ENCODE measurements around the gene DRD4. TPM values are rescaled to one million over a fixed set of nuclear protein-coding genes. Genes with fewer than 3 reads are reported as not detected.

Gene DRD4
- total and polyA plus RNA-seq, 7 experiments from 2014 or later, result 0.27 to 1.9 (median 0.75) TPM; not detected in 2

- no peaks in the 10 kb centered on the region for H3K9me3 ChIP-seq (ENCODE audit: control insufficient read depth in 2 of 3, low read length in 3 of 3)
- intact Hi-C loops (cut with micrococcal nuclease), result loop anchor here (1.0 to 2.0 kb wide), 3 partner anchors 62 to 193 kb away; partner anchors contain the start of gene RPLP2 (in 1 of the 2)
- DNase-seq (no peak), ATAC-seq (no peak)
- peaks cover 8 to 22% of the 10 kb centered on the region in 2 donors for H3K4me1 ChIP-seq (ENCODE audit: control insufficient read depth in 2 of 2, insufficient read depth in 2 of 2, low read length in 2 of 2)
- Mint-ChIP-seq H3K4me1 (peaks cover 0 to 22% (median 15%) of the 10 kb centered on the region in 7 donors), H3K4me3 (peak overlapping the region; percentile 80 to 94 (median 92)), H3K27me3 (no peaks in the 10 kb centered on the region), H3K36me3 (peaks cover 0 to 13% (median 0%) of the 10 kb centered on the region in 5 donors), H3K27ac (peak overlapping the region; percentile 83 to 97 (median 93)), H3K9me3 (peaks cover 0 to 2% (median 0%) of the 10 kb centered on the region in 11 donors)
- H3K27me3 ChIP-seq (ENCODE audit: control insufficient read depth in 2 of 2, insufficient read depth in 2 of 2, low read length in 2 of 2), result no peaks in the 10 kb centered on the region
- H3K27ac ChIP-seq (ENCODE audit: low read depth, low read length), result peak overlapping the region; percentile 95
- peaks cover 0 to 26% (median 9%) of the 10 kb centered on the region in 3 experiments for H3K36me3 ChIP-seq (ENCODE audit: control insufficient read depth in 2 of 3, insufficient read depth in 3 of 3, low read length in 3 of 3)
- ChIA-PET CTCF (interaction anchor here (0.6 kb wide), 1 partner anchor 1036 kb away, joined by 3 read pairs; no protein-coding TSS in a partner anchor), POLR2A (interaction anchor here (0.6 to 1.5 kb wide), 4 partner anchors 75 to 409 kb away, joined by 3 to 6 read pairs (median 3); partner anchors contain the start of genes BET1L, HRAS and RIC8A)
- H3K4me3 ChIP-seq (ENCODE audit: low read length), result peak overlapping the region; percentile 97
Measured at GRCh38 chr11:616320-617198, 20.5 kb upstream of the DRD4 start.

GRCh38 chr11:617199-617911 lies 19.7 kb upstream of the DRD4 start:
- ATAC-seq (no peak), DNase-seq (peak in 2 of 9 donors; percentile 8 to 21)
- Mint-ChIP-seq H3K27me3 (no peaks in the 10 kb centered on the region), H3K9me3 (peaks cover 0 to 2% (median 0%) of the 10 kb centered on the region in 11 donors), H3K4me1 (peaks cover 0 to 18% (median 13%) of the 10 kb centered on the region in 7 donors), H3K4me3 (peak overlapping the region in 2 of 10 donors; percentile 80 to 92), H3K36me3 (peaks cover 0 to 11% (median 0%) of the 10 kb centered on the region in 5 donors), H3K27ac (peak overlapping the region in 2 of 9 donors; percentile 91 to 95)
- Histone ChIP-seq H3K4me1 (ENCODE audit: control insufficient read depth in 2 of 2, insufficient read depth in 2 of 2, low read length in 2 of 2) (peaks cover 8 to 22% of the 10 kb centered on the region in 2 donors), H3K27me3 (ENCODE audit: control insufficient read depth in 2 of 2, insufficient read depth in 2 of 2, low read length in 2 of 2) (no peaks in the 10 kb centered on the region), H3K9me3 (ENCODE audit: control insufficient read depth in 2 of 3, low read length in 3 of 3) (no peaks in the 10 kb centered on the region), H3K4me3 (ENCODE audit: low read length) (no peak overlapping the region), H3K36me3 (ENCODE audit: control insufficient read depth in 2 of 3, insufficient read depth in 3 of 3, low read length in 3 of 3) (peaks cover 0 to 18% (median 8%) of the 10 kb centered on the region in 3 experiments), H3K27ac (ENCODE audit: low read depth, low read length) (no peak overlapping the region)
- ChIA-PET CTCF (no interaction called here), POLR2A (no interaction called here)
- intact Hi-C loops (cut with micrococcal nuclease), result loop anchor here in 1 of 2 donors (2.0 kb wide), 1 partner anchor 63 kb away; no protein-coding TSS in a partner anchor

- peak overlapping the region in 1 of 9 donors; percentile 11 for H3K27ac Mint-ChIP-seq
- H3K27me3 Mint-ChIP-seq, result peaks cover 0 to under 1% (median 0%) of the 10 kb centered on the region in 5 donors
- Histone ChIP-seq H3K27ac (ENCODE audit: low read depth, low read length) (no peak overlapping the region), H3K36me3 (ENCODE audit: control insufficient read depth in 2 of 3, insufficient read depth in 3 of 3, low read length in 3 of 3) (peaks cover 0 to 10% (median 1%) of the 10 kb centered on the region in 3 experiments), H3K4me3 (ENCODE audit: low read length) (no peak overlapping the region), H3K4me1 (ENCODE audit: control insufficient read depth in 2 of 2, insufficient read depth in 2 of 2, low read length in 2 of 2) (peaks cover 8 to 20% of the 10 kb centered on the region in 2 donors), H3K9me3 (ENCODE audit: control insufficient read depth in 2 of 3, low read length in 3 of 3) (no peaks in the 10 kb centered on the region), H3K27me3 (ENCODE audit: control insufficient read depth in 2 of 2, insufficient read depth in 2 of 2, low read length in 2 of 2) (no peaks in the 10 kb centered on the region)
- DNase-seq (no peak), ATAC-seq (no peak)
- peak overlapping the region in 2 of 10 donors; percentile 12 to 48 for H3K4me3 Mint-ChIP-seq
- CTCF ChIA-PET, result no interaction called here
- POLR2A ChIA-PET, result no interaction called here
- intact Hi-C loops (cut with micrococcal nuclease), result loop anchor here in 1 of 2 donors (2.0 kb wide), 1 partner anchor 63 kb away; no protein-coding TSS in a partner anchor
- H3K9me3 Mint-ChIP-seq, result peaks cover 0 to 2% (median 0%) of the 10 kb centered on the region in 11 donors
- H3K36me3 Mint-ChIP-seq, result peaks cover 0 to 11% (median 0%) of the 10 kb centered on the region in 5 donors
- H3K4me1 Mint-ChIP-seq, result peaks cover 0 to 16% (median 13%) of the 10 kb centered on the region in 7 donors
Measured at GRCh38 chr11:617912-618682, 19.0 kb upstream of the DRD4 start.

DNA sequence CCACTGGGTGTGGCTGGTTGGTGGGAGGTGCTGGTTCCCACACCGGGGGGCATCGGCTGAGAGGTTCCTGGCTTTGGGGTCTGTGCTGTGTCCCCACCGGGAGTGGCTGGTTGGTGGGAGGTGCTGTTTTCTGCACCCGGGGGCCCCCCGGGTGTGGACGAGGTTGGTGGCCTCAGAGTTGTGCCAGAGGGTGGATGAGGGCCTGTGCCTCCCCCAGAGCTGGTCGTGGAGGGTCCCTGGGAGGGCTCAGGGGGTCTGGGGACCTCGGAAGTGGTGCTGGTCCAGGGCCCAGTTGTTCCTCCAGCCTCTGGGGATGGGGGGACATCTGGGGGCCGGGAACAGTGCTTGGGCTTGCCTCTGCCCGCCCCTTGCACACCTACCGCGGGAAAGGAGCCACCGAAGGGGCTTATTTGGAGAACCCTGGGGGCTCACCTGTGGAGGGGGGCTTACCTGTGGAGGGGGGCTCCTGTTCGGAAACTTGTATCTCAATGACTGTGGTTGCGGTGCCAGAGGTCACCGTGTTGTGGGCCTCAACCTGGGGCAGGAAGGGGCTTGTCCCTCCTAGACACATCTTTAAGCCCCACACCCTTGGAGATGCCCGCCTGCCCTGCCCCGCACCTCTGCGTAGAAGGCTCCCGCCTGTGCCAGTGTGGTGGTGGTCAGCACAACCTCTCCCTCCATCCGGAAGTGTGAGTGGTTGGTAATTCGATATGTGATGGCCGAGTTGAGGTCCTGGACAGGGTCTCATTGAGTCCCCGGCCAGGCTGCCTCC lies 18.0 kb upstream of the DRD4 start:
- H3K36me3 Mint-ChIP-seq, result peaks cover 0 to 11% (median 0%) of the 10 kb centered on the region in 5 donors
- H3K27ac ChIP-seq (ENCODE audit: low read depth, low read length), result no peak overlapping the region
- H3K27me3 ChIP-seq (ENCODE audit: control insufficient read depth in 2 of 2, insufficient read depth in 2 of 2, low read length in 2 of 2), result no peaks in the 10 kb centered on the region
- intact Hi-C loops (cut with micrococcal nuclease), result no loop called here
- peaks cover 0 to 8% (median 0%) of the 10 kb centered on the region in 3 experiments for H3K36me3 ChIP-seq (ENCODE audit: control insufficient read depth in 2 of 3, insufficient read depth in 3 of 3, low read length in 3 of 3)
- no peak overlapping the region for H3K27ac Mint-ChIP-seq
- ChIA-PET POLR2A (no interaction called here), CTCF (no interaction called here)
- H3K9me3 Mint-ChIP-seq, result peaks cover 0 to 2% (median 0%) of the 10 kb centered on the region in 11 donors
- H3K27me3 Mint-ChIP-seq, result peaks cover 0 to 5% (median 0%) of the 10 kb centered on the region in 5 donors
- no peak overlapping the region for H3K4me3 ChIP-seq (ENCODE audit: low read length)
- H3K9me3 ChIP-seq (ENCODE audit: control insufficient read depth in 2 of 3, low read length in 3 of 3), result no peaks in the 10 kb centered on the region
- no peak for ATAC-seq
- H3K4me3 Mint-ChIP-seq, result no peak overlapping the region
- H3K4me1 ChIP-seq (ENCODE audit: control insufficient read depth in 2 of 2, insufficient read depth in 2 of 2, low read length in 2 of 2), result peaks cover 5 to 12% of the 10 kb centered on the region in 2 donors
- DNase-seq, result peak in 1 of 9 donors; percentile 5
- H3K4me1 Mint-ChIP-seq, result peaks cover 0 to 15% (median 12%) of the 10 kb centered on the region in 7 donors

GRCh38 chr11:619628-620050 lies 17.4 kb upstream of the DRD4 start:
- Histone ChIP-seq H3K9me3 (ENCODE audit: control insufficient read depth in 2 of 3, low read length in 3 of 3) (no peaks in the 10 kb centered on the region), H3K27me3 (ENCODE audit: control insufficient read depth in 2 of 2, insufficient read depth in 2 of 2, low read length in 2 of 2) (no peaks in the 10 kb centered on the region), H3K27ac (ENCODE audit: low read depth, low read length) (no peak overlapping the region), H3K4me1 (ENCODE audit: control insufficient read depth in 2 of 2, insufficient read depth in 2 of 2, low read length in 2 of 2) (peaks cover 0 to 6% of the 10 kb centered on the region in 2 donors), H3K4me3 (ENCODE audit: low read length) (no peak overlapping the region), H3K36me3 (ENCODE audit: control insufficient read depth in 2 of 3, insufficient read depth in 3 of 3, low read length in 3 of 3) (peaks cover 0 to 8% (median 0%) of the 10 kb centered on the region in 3 experiments)
- intact Hi-C loops (cut with micrococcal nuclease), result no loop called here
- ChIA-PET CTCF (no interaction called here), POLR2A (interaction anchor here (0.6 kb wide), 1 partner anchor 393 kb away, joined by 3 read pairs; no protein-coding TSS in a partner anchor)
- H3K36me3 Mint-ChIP-seq, result peaks cover 0 to 5% (median 0%) of the 10 kb centered on the region in 5 donors
- H3K27me3 Mint-ChIP-seq, result peaks cover 0 to 5% (median 0%) of the 10 kb centered on the region in 5 donors
- peaks cover 0 to 2% (median 0%) of the 10 kb centered on the region in 11 donors for H3K9me3 Mint-ChIP-seq
- no peak for ATAC-seq
- no peak overlapping the region for H3K4me3 Mint-ChIP-seq
- no peak overlapping the region for H3K27ac Mint-ChIP-seq
- H3K4me1 Mint-ChIP-seq, result peaks cover 0 to 10% (median 8%) of the 10 kb centered on the region in 7 donors
- no peak for DNase-seq
